Stimulated activated CD8-positive, alpha-beta memory T cell treated with anti-CD3 and anti-CD28 coated beads, Interleukin-7, amount 100 ng/mL, for 24 hours (primary cell): ENCODE measurements around the gene UBE2N.
"Not testable (repeated sequence)": the region's sequence is repeated elsewhere in the genome, so short reads cannot be mapped to it uniquely, and the experiment has no call there.

Source experiments
- DNase-seq: peaks from one replicate; pipeline ENCODE4 v3.0.0-alpha.2; 2020; ENCODE audit warnings: low read depth

UBE2N gene

DNA sequence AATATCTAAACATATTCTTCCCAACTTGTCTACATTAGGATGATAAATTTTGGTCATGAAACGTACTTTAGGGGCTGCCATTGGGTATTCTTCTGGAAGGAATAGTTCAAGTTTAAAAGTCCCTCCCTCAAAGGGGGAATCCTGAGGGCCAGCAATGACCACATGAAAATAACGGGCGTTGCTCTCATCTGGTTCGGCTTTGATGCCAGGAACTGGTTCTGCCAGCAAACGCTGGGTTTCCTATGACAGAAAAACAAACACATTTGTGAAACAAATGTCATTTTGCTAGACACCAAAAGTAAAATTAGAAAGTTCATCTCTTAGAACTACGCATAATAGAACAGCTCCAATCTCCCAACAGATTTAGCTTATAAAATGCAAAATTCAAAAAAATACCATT, 30.7 kb downstream of the UBE2N start:
- not testable (repeated sequence) for DNase-seq

DNA sequence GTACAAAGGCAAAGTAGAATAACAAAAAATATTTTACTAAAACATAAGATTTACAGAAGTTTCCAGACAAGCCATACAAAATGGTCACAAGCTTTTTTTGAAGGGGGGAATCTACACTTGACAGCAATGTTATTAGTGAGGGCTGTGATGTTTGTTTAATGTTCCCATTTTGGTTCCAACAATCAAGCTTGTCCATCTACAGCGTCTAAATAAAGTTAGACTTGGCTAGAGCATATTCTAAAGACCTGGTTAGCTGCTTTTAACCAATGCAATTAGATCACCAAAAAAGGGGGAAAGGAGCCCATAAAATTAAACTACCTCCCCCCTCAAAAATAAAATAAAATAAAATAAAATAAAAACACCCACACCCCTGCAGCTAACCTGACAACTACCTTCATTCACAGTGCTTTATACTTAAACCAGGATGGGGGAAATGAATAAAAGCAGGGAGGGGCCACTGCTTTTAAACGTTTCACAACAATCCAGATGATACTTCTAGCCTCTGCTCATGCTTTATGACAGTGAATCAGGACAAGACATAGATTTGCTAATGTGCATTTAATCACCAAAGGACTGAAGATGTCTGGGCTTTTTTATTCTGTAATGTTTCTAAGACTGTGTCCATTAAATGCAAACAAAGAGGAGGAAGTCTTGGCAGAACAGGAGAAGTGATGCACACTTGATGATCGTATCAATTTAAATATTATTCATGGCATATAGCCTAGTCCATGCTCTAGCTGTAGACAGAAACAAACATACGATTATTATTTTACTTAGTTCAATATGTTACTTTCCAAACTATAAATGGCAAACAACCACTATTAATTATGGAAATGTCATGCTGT, 32.2 kb downstream of the UBE2N start:
- DNase-seq, result not testable (repeated sequence)

DNA sequence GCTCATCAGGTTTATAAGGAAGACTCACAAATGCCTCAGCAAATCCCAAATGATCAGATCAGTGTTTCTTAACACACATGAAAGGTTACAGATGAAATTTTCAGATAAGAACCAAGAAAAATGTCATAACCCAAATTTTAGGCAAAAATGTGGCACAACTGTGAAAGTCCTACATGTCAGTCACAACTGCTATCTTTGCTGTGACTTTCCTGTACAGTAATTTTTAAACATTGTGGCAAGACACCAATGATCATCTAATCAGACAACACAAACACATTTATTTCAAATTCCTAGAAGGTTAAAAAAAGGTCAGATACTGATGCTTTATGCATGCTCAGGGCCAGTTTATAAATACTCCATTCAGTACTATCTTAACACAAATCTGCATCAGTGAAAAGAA, 32.9 kb downstream of the UBE2N start:
- DNase-seq, result no peak

DNA sequence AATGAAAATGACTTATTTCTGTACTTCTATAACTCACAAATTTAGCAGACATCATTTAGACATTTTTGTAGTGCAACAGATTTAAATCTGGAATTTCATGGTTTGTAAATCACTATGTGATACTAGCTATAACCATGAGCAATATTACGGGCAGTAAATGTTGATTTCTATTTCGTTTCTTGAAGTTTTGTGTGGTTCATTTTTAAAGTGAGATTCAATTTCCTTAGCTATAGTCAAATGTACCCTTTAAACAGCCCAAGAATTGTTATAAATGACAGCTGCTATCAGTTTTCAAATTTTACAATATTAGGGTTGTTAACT, 33.8 kb downstream of the UBE2N start:
- DNase-seq, result no peak

DNA sequence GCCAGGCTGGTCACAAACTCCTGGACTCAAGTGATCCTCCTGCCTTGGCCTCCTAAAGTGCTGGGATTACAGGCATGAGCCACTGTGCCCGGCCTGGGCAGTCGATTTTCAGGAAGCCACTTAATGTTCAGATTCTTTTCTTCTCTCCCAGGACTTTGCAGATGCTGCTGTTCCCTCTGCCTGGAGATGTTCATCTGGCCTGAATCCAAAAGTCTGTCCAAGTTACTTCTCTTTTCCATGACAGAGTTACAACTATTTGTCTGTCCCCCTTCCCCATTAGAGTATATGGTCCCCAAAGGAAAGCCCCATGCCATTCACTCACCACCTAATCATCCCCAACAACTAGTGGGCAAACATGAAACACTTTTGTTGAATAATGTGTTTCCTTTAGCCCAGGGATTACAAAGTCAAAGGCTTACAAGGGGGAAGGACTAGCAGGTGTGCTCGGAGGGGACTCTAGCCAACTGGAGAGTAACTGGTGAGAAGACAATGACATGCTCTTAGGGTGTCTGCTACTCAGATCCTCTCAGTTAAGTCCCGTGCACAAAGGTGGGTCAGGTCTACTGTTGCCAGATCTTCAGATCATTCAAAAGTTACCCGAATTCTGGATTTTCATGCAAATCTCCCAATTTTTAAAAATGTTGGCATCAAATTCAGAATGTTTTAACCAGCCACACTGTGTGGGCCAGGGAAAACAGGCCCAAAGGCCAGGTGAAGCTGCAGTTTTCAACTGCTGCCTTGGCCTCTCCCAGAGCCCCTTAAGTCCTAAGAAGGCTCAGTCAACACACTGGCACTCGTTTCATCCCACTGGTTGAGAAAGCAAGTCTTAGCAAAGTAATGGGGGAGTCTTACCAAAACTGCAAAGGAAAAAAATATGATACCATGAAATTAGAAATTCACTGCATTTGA, 34.4 kb downstream of the UBE2N start:
- no peak for DNase-seq

DNA sequence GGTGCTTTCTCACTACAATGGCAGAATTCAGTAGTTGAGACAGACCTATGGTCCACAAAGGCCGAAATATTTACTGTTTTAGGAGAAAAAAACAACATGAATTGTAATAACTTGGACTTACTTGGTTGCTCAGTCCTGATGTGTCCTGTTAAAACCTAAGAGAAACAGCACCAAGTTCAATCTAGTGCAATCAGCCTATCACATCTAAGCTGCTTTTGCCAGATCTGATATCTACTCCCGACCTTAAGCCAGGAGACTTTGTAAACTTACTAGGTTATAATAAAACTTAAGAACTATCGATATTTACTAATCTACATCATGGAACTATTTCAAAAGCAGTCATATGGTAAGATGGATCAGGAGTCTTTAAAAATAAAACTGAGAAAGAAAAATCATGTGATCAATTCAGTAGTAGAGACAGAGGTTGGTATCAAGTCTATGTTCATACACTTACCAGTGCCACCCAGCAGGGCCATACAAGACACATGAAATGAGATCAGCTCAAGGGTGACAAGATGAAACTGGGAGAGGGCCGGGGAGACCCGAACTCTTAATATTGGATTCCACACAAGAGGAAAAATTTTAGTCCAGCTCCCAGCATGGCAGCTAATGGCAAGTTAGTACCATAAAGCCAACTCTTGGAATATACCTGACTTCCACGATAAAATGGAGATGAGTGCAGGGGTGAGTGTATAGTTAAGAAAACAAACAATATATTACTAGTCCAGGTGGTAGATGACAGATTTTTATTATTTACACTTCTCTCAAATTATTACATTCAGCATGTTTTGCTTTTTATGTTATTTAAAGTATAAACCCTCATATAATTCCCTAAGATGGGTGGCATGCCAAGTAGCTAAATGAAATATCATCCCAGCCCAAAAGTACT, 36.5 kb downstream of the UBE2N start:
- no peak for DNase-seq

DNA sequence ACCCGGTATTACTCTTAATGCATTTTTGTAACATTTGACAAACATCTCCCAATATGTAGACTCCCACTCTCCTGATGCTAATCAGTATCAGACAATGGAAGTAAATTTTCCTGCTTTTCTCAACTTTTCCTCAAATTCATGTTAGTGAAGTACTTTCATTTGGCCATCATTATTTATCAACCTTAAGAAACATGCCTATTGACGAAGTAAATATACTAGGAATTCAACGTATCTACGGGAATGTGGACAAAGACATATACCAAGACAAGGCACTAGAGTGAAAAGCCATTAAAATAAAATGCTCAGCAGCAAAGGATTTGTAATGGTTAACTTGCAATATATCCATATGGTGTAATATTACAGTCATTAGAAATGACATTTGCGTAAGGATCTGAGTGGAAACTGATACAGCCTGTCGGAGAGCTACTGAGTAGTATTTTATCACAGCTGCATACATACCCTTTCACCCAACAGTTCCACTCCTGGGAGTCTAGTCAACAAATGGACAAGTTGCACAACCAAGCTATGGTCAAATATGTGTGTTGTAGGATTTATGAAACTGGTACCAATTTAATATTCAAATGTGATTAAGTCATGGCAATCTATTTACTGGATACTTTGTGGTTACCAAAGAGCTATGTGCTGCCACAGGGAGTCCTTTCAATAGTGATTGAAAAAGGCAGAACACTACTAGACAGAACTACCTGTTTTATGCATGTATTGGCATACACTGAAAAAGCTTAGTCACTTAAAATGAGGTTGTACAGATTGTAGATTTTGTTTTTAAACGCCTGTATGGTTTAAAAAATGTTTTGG, 37.6 kb downstream of the UBE2N start:
- DNase-seq, result no peak

DNA sequence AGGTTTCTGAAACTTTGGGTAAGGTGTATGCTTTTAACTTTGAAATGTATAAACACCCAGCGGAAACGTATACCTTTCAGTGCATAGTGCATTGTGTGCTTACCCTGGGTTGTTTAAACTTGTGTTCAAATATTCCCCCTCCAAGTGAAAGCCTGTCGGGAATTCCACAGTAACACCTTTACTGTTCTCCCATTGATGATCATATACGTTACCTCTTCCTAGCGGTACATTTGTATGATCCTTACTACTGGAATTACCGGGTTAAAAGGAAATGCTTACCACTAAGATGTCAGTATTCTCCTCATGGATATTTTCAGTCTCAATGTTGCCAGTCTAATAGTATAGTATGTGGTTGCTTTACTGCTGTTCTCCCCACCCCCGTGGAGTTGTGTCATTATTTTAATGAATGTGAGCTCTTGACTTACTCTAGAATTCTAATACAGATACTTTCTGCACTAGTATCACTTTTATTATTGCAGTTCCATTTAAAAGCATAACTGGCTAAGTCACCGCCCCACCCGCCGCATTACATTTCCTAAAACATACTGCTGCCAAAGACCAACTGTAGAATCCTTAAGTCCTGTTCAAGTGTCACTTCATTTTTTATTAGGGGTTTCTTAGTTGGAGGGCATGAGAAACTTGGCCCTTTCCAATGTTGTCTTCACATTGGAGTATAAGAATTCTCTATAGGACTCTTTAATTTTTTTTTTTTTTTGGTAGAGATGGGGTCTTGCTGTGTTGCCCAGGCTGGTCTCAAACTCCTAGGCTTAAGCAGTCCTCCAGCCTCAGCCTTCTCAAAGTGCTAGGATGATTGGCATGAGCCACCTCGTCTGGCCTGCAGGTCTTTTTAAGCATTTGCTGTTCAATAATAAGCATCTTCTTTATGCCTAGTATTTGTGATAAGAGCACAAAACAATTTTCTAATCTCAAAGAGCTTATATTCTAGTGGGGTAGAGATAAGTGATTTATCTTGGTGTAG, 39.1 kb downstream of the UBE2N start:
- DNase-seq, result no peak

DNA sequence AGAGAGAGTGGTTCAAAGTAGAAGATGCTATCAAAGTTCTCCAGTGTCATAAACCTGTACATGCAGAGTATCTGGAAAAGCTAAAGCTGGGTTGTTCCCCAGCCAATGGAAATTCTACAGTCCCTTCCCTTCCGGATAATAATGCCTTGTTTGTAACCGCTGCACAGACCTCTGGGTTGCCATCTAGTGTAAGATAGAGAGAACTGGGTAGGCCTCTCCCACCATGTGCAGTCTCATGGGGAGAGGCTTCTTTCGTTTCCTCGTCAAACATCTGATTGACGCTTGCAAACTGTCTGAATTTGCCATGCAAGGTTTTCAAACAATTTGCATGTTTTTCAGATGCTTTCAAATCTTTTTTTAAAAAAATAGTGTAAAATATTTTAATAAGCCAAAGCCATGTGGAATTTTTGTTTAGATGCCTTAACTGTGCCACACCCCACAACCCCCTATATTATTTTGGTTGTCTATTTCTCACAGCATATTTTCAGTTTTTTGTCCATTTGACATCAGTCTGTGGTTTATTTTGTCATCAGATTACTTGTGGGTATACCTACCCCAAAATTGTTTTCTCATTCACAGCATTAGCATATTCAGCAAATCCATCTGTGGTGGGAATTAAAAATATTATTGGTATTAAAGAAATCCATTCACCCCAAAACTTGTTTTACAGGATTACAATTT, 42.4 kb downstream of the UBE2N start:
- DNase-seq, result not testable (repeated sequence)

DNA sequence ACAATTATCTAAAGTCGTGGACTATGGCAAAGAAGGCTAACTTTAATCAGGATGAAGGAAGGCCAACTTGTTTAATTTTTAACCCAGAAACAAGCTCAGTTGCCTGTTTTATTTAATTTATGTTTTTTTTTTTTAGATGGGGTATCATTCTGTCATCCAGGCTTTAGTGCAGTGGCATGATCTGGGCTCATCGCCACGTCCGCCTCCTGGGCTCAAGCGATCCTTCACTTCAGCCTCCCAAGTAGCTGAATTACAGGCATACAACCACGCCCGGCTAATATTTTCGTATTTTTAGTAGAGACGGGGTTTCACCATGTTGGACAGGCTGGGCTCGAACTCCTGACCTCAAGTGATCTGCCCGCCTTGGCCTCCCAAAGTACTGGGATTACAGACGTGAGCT, 44.3 kb downstream of the UBE2N start:
- DNase-seq, result no peak

DNA sequence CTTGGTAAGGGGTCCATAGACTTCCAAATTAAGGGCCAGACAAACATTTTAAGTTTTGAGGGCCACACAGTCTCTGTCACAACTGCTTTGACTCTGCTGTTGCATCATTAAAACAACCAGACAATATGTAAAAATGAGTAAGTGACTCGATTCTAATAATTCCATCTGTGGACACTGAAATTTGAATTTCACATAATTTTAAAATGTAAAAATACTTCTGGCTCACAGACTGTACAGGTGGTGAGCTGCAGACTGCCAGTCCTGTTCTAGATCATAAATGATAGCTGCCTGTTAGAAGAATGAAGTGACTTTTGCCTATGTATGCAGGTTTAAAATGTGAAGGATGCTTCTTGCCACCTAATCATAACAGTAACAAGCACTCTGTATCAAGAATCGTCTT, 48.3 kb downstream of the UBE2N start:
- DNase-seq, result no peak

DNA sequence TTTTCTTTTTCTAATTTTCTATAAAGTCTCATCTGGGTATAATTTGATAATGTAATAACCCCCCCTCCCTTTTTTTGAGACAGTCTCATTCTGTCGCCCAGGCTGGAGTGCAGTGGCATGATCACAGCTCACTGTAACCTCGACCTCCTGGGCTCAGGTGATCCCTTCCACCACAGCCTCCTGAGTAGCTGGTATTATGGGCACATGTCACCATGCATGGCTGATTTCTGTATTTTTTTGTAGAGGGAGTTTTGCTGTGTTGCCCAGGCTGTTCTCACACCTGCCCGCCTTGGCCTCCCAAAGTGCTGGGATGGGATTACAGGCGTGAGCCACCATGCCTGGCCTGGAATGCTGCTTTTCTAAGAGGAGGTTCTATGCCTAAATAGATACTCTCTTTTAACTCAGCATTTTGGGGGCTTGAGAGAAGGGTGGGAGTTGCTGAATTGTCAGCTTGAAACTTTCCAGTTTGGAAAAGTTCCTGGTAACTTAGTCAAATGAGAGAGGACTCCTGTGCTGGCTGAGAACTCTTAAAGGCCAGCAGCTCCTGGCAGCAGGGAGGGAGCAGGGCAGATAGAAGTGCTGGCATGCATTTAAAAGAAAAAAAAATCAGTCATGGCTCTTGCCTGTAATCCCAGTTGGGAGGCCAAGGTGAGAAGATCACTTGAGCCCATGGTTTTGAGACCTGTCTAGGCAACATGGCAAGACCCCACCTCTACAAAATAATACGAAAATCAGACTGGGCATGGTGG, 51.0 kb downstream of the UBE2N start:
- DNase-seq, result no peak

DNA sequence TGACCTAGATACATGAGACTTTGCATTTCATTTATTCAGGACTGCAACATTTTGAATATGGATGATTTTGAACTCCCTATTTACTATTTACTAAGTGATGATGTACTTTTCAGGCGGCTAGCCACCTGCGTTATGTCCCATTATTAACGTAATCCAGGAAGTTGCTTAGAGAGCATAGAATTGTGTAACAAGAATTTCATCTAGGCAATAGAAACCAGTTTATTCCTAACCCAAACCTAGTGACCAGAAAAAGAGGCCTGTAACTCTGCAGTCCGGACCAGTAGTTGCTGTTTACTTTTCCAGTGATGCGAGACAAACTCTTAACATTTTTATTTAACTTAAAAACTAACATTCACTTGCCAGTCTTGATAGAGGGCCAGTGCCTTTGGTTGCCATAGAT, 51.7 kb downstream of the UBE2N start:
- no peak for DNase-seq

DNA sequence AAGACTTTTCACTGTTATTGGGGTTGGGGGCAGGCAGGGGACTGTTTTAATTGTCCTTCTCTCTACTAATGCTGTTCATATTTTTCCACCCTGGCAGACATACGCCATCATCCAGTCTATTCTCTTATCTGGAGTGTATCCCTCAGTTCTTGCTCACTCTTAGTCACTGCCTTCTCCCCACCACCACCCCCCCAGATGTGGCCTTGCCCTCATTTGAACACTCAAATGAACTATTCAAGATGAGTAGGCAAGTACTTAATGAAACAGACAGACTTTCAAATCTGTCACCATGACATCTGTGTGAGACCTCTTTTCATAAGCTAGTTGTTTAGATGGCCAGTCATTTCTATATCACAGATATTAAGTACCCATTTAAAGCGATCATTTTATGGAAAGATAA, 54.0 kb downstream of the UBE2N start:
- DNase-seq, result peak; percentile 13

DNA sequence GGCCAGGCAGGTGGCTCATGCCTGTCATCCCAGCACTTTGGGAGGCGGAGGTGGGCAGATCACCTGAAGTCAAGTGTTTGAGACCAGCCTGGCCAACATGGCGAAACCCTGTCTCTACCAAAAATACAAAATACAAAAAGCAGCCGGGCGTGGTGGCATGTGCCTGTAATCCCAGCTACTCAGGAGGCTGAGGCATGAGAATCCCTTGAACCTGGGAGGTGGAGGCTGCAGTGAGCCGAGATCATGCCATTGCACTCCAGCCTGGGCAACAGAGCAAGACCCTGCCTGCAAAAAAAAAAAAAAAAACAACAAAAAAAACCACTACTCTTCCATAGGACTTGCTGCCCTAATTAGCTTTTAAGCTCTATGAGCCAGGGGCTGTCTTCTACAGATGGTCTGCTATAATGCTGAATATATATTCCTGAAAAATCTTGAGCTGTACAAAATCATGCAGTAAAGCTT, 59.7 kb downstream of the UBE2N start:
- DNase-seq, result not testable (repeated sequence)

DNA sequence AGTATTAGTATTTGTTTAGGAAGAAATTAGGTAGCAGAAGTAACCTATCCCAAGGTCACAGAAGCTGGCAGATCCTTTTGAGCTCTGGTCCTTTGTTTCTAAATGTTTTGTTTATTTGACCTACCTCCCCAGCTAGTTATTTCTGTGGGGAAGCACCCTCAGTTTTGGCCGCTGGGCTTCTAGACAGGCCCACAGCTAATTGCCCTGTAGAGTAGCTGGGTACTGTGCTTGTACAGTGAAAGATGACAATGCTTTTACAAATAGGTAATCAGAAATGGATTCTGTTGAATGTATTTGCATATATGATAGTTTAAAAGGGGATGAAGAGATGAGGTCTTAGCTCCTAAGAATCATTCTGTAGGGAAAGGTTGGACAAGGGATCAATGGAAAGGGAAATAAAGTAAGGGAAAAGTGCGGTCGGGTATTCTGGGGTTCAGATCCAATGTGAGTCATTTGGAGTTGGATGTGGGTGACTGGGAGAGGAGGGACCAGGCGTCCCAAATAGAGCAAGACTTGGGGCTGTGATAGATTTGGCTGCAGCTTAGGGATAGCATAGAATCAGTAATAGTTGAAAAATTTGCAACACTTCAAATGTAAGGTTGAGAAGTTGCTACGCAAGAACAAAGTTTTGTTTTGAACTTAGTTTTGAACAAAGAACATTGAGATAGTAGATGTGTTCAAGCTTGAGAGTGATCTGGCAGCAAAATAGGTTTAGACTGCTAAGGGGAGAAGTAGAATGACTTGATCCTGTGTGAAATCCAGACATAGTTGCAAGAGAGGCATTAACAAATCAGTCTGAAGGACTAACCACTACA, 60.4 kb downstream of the UBE2N start:
- no peak for DNase-seq

DNA sequence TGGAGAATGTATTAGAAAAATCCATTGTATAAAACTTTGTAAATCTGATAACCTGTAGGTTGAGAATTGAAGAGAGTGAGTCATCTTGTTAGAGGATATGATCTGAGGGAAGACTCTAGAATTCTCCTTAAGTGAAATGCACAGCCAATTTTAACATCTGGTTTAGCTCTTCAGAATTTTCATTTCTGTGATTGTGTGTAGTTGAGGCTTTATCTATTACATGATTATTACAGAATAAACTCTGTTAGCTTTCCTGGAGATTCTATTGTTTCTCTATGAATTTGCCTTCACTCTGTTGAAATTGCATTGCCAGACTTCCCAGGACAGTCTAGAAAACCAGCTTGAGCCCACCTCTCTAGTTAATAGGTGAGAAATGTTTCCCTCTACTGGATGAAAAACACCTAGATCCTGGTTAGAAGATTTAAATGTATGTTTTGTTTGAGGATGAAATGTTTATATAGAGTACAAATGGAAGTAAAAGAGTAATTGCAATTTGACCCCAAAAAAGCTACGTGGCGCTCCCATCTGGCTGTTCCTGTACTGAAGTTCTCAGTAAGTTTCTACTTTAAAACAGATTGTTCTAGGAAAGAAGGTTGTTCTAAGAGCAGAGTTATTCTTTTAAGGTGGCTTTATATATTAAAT, 61.1 kb downstream of the UBE2N start:
- no peak for DNase-seq
